ENCODE data around the gene DLG3.

The DLG3 gene

GRCh38 chrX:70478526-70479245 lies 34.1 kb downstream of the DLG3 start:
- POLR2A ChIA-PET: interaction anchor here (1.3 kb wide), 1 partner anchor 75 kb away, joined by 3 read pairs; no protein-coding TSS in a partner anchor
- no peak for DNase-seq (ENCODE audit: extremely low spot score)
- TF ChIP-seq L3MBTL2 (conservative IDR thresholded peaks at IDR 0.05) (no peak), FOXA1 (IDR thresholded peaks at IDR 0.05) (no peak), TARDBP (IDR thresholded peaks at IDR 0.05) (no peak), SP1 (IDR thresholded peaks at IDR 0.05) (no peak), FOXM1 (IDR thresholded peaks at IDR 0.05; ENCODE audit: borderline replicate concordance) (no peak), FOXK2 (IDR thresholded peaks at IDR 0.05) (no peak), PKNOX1 (IDR thresholded peaks at IDR 0.05) (no peak), ELF4 (IDR thresholded peaks at IDR 0.05) (no peak), HDGF (IDR thresholded peaks at IDR 0.05; ENCODE audit: borderline replicate concordance) (no peak), ZNF384 (IDR thresholded peaks at IDR 0.05) (no peak), BHLHE40 (IDR thresholded peaks at IDR 0.05; ENCODE audit: borderline replicate concordance) (no peak), LEF1 (IDR thresholded peaks at IDR 0.05; ENCODE audit: borderline replicate concordance) (no peak), CTBP1 (IDR thresholded peaks at IDR 0.05; ENCODE audit: borderline replicate concordance) (no peak), NFRKB (IDR thresholded peaks at IDR 0.05) (no peak), SUZ12 (IDR thresholded peaks at IDR 0.05) (no peak)
- CTCF ChIA-PET: interaction anchor here (1.2 kb wide), 1 partner anchor 24 kb away, joined by 3 read pairs; no protein-coding TSS in a partner anchor

- CTCF ChIA-PET: no interaction called here
- POLR2A ChIA-PET: interaction anchor here (1.3 kb wide), 1 partner anchor 74 kb away, joined by 3 read pairs; no protein-coding TSS in a partner anchor
- no peak for TF ChIP-seq CTBP1 (IDR thresholded peaks at IDR 0.05; ENCODE audit: borderline replicate concordance)
- TF ChIP-seq ARNT (IDR thresholded peaks at IDR 0.05): no peak
- TF ChIP-seq ZNF384 (IDR thresholded peaks at IDR 0.05): no peak
- TF ChIP-seq LEF1 (IDR thresholded peaks at IDR 0.05; ENCODE audit: borderline replicate concordance): no peak
- TF ChIP-seq PKNOX1 (IDR thresholded peaks at IDR 0.05): no peak
- TF ChIP-seq SUZ12 (IDR thresholded peaks at IDR 0.05): no peak
- TF ChIP-seq BHLHE40 (IDR thresholded peaks at IDR 0.05; ENCODE audit: borderline replicate concordance): no peak
- DNase-seq (ENCODE audit: extremely low spot score): no peak
Measured at GRCh38 chrX:70479247-70479921, 34.7 kb downstream of the DLG3 start.

GRCh38 chrX:70479922-70480659 lies 35.5 kb downstream of the DLG3 start:
- no peak for TF ChIP-seq PKNOX1 (IDR thresholded peaks at IDR 0.05)
- TF ChIP-seq ZNF384 (IDR thresholded peaks at IDR 0.05): no peak
- ChIA-PET POLR2A (no interaction called here), CTCF (no interaction called here)
- no peak for DNase-seq (ENCODE audit: extremely low spot score)

GRCh38 chrX:70480660-70481018 lies 36.0 kb downstream of the DLG3 start:
- ChIA-PET CTCF (interaction anchor here (0.9 kb wide), 1 partner anchor 8 kb away, joined by 3 read pairs; no protein-coding TSS in a partner anchor), POLR2A (no interaction called here)
- no peak for DNase-seq (ENCODE audit: extremely low spot score)
- TF ChIP-seq PKNOX1 (IDR thresholded peaks at IDR 0.05): no peak
- TF ChIP-seq FOXK2 (IDR thresholded peaks at IDR 0.05): no peak
- TF ChIP-seq SUZ12 (IDR thresholded peaks at IDR 0.05): no peak
- TF ChIP-seq CTBP1 (IDR thresholded peaks at IDR 0.05; ENCODE audit: borderline replicate concordance): no peak
- no peak for TF ChIP-seq FOXA1 (IDR thresholded peaks at IDR 0.05)
- TF ChIP-seq ARNT (IDR thresholded peaks at IDR 0.05): no peak
- TF ChIP-seq HDGF (IDR thresholded peaks at IDR 0.05; ENCODE audit: borderline replicate concordance): no peak
- no peak for TF ChIP-seq ZNF384 (IDR thresholded peaks at IDR 0.05)
- TF ChIP-seq FOXM1 (IDR thresholded peaks at IDR 0.05; ENCODE audit: borderline replicate concordance): no peak

- no peak for DNase-seq (ENCODE audit: extremely low spot score)
- TF ChIP-seq ELF4 (IDR thresholded peaks at IDR 0.05): no peak
- TF ChIP-seq TARDBP (IDR thresholded peaks at IDR 0.05): no peak
- TF ChIP-seq HDGF (IDR thresholded peaks at IDR 0.05; ENCODE audit: borderline replicate concordance): no peak
- TF ChIP-seq PKNOX1 (IDR thresholded peaks at IDR 0.05): no peak
- no peak for TF ChIP-seq FOXK2 (IDR thresholded peaks at IDR 0.05)
- TF ChIP-seq LEF1 (IDR thresholded peaks at IDR 0.05; ENCODE audit: borderline replicate concordance): no peak
- TF ChIP-seq NFRKB (IDR thresholded peaks at IDR 0.05): no peak
- no peak for TF ChIP-seq SUZ12 (IDR thresholded peaks at IDR 0.05)
- CTCF ChIA-PET: interaction anchor here (0.9 kb wide), 1 partner anchor 9 kb away, joined by 3 read pairs; no protein-coding TSS in a partner anchor
- POLR2A ChIA-PET: interaction anchor here (1.4 kb wide), 1 partner anchor 30 kb away, joined by 3 read pairs; no protein-coding TSS in a partner anchor
Measured at GRCh38 chrX:70481471-70482270, 37.0 kb downstream of the DLG3 start.
